Epithelial cell of esophagus (primary cell): ENCODE measurements around the gene HOXA3.
A peak's percentile ranks its signal among the peaks of the same experiment; 100 is the strongest.

Experiments used
- DNase-seq: peaks from one replicate; pipeline ENCODE4 v3.0.0; 2010; ENCODE audit warnings: low read depth
- H3K4me3 ChIP-seq: 2 replicates; pipeline ENCODE4 v1.5.1; 2011; ENCODE audit warnings: mild to moderate bottlenecking, low read length, control low read depth
- CTCF ChIP-seq: IDR thresholded peaks from 2 replicates; pipeline ENCODE4 v1.5.1; 2011; ENCODE audit warnings: low read depth, mild to moderate bottlenecking, low read length, control low read depth, inconsistent platforms; ENCODE audit not compliant: insufficient read depth; ENCODE audit errors: missing control alignments

HOXA3 gene

DNA sequence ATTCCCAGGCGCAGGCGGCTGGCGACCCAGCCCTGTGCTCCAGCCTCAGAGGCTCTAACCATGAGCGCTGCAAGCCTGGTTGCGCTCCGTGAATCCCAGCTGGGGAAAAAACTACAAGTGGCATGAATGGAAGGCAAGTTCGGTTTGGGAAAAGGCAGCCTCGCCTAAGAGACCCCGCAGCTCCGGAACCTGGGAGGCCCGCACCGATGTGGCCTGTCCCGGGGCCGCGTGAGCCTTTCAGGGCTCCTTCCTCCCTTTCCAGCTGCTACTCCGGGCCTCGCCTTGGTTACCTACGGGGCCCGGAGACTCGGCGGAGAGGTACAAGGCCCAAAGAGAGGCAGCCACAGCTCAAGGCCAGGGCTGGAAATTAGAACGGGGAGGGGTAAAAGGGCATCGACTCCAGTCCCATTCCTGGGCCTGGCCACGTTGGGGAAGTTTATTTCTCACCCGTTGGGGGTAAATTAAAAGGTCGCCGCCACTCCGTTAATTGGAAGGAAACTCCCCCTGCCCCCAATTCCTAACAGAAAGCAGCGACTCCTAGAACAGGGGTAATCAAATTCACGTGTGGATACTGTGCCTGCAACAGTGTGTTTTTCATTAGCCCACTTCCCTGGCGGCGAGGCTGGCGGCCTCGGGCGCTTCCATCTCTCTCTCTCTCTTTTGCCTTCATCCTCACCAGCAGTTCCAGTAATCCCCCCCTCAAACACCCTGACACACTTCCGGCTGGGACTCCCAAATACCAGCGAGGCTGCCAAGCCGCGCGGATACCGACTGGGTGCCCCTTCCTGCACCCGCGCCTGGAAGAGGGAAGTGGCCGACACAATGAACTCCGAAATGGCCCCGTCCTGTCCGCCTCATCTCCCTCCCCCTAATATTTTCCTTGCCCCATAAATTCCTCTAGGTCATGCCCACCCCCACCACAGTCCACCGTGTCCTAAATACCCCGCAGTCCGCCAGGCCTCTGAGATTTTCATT lies 14.4 kb upstream of the HOXA3 start:
- no peak overlapping the region for H3K4me3 ChIP-seq
- TF ChIP-seq CTCF: no peak
- DNase-seq: no peak

DNA sequence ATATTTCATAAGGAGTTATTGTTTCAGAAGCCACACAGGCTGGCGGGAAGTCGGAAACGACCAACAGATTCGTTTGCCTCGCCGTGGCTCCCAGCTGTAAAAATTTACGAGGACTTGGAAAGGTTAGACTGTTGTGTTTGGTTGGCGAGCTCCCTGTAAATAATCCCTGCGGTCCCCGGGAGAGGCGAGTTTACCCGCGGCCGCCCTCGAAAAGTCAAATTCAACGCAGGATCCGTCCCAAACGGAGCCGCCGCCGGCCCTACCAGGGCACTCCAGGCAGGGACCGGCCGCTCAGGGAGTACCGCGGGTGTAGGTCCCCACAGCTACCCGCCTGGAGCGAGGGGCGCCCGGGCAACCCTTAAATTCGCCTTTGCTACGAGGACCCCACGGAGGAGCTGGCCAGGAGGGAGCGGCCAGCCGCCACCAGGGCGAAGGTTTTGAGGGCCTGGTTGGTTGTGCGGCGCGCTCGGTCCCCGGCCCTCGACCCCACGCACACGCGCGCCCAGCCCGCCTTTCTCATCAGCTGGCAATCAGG lies 13.7 kb upstream of the HOXA3 start:
- DNase-seq: no peak
- no peak overlapping the region for H3K4me3 ChIP-seq
- no peak for TF ChIP-seq CTCF

DNA sequence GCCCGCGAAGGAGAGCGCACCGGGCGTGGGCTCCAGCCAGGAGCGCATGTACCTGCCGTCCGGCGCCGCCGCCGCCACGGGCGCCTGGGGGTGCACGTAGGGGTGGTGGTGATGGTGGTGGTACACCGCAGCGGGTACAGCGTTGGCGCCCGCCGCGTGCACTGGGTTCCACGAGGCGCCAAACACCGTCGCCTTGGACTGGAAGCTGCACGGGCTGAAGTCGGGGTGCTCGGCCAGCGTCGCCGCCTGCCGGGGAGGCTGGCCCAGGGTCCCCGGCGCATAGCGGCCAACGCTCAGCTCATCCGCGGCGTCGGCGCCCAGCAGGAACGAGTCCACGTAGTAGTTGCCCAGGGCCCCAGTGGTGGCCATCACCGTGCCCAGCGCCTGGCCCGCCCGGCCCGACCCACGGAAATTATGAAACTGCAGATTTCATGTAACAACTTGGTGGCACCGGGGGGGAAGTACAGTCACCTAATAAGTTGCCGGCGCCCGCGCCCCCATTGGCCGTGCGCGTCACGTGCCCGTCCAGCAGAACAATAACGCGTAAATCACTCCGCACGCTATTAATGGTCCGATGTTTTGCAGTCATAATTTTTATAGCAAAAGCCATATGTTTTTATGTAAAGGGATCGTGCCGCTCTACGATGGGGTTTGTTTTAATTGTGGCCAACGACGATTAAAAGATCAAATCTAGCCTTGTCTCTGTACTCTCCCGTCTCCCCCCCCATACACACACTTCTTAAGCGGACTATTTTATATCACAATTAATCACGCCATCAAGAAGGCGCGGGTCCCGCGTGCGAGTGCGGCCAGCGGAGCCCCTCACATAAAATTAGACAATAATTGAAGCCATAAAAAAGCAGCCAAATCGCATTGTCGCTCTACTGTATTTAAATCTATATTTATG lies 13.0 kb upstream of the HOXA3 start, which contains the start of gene HOXA9:
TSS of gene HOXA9 (minus strand) at position 449 of the 907 bp plus-strand sequence. CDS start at position 369, 80 bp downstream.
- TF ChIP-seq CTCF: no peak
- no peak within 1 kb of the TSS for H3K4me3 ChIP-seq
- DNase-seq: peak; percentile 53

DNA sequence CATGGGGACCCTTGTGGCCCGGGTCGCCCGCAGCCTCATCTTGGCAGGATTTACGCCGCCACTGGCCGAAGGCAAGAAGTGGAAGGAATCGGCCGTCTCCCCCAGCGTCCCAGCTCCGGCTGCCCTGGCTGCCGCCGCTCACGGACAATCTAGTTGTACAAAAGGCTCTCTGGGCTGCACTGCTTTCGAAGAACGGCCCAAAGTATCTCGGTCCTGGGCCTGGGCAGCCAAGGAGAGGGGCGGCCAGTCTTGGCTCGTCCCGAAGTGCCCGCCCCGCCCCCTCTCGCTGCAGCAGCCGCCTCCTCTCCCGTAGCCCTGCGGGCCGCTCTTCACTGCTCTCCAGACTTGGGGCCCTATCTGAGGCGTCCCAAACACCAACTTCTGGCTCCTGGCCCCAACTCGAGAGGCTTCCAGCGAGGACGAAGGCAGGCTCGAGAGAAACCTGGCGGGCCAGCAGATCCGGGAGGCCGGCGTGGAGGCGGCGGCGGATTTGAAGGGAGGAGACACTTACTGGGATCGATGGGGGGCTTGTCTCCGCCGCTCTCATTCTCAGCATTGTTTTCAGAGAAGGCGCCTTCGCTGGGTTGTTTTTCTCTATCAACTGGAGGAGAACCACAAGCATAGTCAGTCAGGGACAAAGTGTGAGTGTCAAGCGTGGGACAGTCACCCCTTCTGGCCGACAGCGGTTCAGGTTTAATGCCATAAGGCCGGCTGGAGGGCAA lies 12.1 kb upstream of the HOXA3 start:
- no peak overlapping the region for H3K4me3 ChIP-seq
- no peak for DNase-seq
- no peak for TF ChIP-seq CTCF

DNA sequence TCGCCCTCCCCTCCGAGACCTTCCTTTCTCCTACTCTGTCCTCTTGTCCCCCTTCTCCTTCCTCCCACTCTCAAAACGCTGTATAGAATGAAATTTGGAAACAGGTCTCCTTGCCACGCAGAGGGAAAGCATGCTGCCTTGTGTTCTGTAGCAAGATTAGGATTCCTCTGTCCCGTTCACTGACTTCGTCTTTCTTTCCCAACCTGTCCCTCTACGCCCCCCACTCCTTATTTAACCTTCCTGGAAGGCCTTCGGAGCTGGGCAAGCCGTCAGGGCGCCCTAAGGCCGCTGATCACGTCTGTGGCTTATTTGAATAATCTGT lies 11.6 kb upstream of the HOXA3 start:
- no peak for TF ChIP-seq CTCF
- no peak overlapping the region for H3K4me3 ChIP-seq
- no peak for DNase-seq

- no peak for TF ChIP-seq CTCF
- H3K4me3 ChIP-seq: no peak overlapping the region
- no peak for DNase-seq
Observed at GRCh38 chr7:27163288-27164044, 11.1 kb upstream of the HOXA3 start.
